ENCODE data around the gene CDSN.

CDSN gene

GRCh38 chr6:31144296-31144969, 24.2 kb upstream of the CDSN start:
- DNase-seq, result no peak

GRCh38 chr6:31143148-31143547, 22.9 kb upstream of the CDSN start:
- DNase-seq, result no peak

- no peak for DNase-seq
Measured at GRCh38 chr6:31142361-31142761, 22.1 kb upstream of the CDSN start.

DNA sequence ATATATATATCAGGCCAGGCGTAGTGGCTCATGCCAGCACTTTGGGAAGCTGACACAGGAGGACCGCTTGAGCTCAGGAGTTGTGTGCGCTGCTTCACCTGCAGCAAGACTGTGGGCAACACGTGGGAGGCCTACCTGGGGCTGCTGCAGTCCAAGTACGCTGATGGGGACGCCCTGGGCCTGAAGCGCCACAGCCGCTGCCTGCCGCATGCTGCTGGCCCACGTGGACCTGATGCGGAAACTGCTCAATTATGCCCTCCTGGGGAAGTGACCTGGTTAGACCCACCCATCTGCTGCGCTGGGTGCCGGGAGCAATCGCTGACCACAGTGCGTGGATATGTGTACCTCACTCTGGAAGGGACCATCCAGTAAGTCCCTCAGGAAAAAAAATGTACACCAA, 20.4 kb upstream of the CDSN start:
- no peak for DNase-seq

- DNase-seq, result no peak
Measured at GRCh38 chr6:31139599-31139998, 19.4 kb upstream of the CDSN start.

DNA sequence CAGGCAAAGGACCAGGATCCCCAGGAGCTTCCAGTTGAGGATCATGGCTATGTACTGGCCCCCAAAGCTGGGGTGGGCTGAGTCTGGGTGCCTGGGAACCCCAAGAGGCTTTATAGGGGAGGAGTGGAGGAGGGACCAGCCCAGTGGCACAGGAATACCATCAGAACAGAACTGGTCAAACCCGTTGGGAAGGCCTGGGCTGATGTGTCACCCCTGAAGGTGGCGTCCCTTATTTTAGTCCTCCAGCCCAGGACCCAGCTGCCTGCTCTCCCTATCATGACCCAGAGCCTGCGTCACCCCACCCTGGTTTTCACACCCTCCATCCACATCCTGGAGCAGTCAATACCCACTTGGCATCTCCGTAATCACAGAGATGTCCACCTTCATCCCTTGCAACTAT, 18.7 kb upstream of the CDSN start, which contains the start of gene PSORS1C2:
Gene PSORS1C2, minus strand, starts transcription at position 85 of the 400 bp plus-strand sequence. Its CDS starts 40 bp downstream, at position 45.
- no peak for DNase-seq

DNA sequence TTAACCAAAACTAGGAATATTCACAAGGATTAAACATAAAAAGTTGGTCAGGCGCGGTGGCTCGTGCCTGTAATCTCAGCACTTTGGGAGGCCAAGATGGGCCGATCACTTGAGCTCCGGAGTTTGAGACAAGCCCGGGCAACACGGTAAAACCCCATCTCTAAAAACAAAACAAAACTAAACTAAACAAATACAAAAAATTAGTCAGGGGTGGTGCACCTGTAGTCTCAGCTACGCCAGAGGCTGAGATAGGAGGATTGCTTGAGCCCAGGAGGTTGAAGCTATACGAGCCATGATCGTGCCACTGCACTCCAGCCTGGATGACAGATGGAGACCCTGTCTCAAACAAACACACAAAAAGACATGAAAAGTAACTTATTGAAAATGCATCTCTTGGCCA, 15.5 kb upstream of the CDSN start:
- no peak for DNase-seq

GRCh38 chr6:31132806-31133205, 12.6 kb upstream of the CDSN start:
- no peak for DNase-seq

DNA sequence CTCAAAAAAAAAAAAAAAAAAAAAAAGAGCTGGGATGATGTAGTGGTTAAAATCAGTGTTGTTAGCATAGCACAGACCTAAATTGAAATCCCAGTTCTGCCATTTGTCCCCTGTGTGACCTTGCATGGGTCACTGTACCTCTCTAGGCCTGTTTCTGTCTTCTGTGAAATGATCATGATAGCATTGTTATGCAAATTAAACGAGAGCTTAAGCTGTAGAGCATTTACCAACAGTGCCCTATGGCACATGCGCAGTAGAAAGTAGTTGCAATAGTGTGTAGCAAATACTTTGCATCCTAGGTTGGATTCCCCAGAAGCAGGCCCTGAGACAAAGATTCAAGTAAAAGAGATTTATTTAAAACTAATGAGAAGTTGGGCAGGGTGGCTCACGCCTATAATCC, 11.3 kb upstream of the CDSN start:
- DNase-seq, result no peak

DNA sequence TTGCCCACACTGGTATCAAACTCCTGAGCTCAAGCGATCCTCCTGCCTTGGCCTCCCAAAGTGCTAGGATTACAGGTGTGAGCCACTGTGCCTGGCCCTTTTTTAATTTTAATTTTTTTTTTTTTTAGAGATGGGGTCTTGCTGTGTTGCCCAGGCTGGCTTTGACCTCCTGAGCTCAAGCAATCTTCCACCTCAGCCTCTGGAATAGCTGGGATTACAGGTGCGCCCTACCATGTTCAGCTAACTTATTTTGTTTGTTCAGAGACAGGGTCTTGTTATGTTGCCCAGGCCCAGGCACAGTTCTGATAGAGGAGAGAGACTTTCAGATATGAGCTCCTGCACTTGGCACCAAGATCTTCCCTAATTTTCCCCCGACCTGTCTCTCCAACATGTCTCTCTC, 10.5 kb upstream of the CDSN start:
- DNase-seq, result no peak

DNA sequence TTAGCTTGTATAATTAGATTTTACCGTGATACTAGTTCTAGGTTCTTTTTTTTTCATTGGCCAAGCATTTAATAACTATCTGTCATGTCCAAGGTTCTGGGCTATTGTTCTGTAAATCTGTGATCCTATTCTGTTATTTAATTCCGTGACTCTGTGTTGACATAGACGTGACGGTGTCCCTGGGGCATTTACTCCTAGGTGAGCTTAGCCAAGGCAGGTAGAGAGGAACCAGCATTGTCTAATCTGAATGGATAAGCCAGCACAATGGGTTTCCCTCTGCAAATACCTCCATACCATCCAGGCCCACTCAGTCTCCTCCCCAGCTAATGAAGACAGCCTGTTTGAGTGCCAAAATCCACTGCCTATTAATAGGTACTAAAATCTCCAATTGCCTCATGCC, 8.9 kb upstream of the CDSN start:
- DNase-seq, result no peak

GRCh38 chr6:31128093-31128676, 7.9 kb upstream of the CDSN start:
- no peak for DNase-seq

DNA sequence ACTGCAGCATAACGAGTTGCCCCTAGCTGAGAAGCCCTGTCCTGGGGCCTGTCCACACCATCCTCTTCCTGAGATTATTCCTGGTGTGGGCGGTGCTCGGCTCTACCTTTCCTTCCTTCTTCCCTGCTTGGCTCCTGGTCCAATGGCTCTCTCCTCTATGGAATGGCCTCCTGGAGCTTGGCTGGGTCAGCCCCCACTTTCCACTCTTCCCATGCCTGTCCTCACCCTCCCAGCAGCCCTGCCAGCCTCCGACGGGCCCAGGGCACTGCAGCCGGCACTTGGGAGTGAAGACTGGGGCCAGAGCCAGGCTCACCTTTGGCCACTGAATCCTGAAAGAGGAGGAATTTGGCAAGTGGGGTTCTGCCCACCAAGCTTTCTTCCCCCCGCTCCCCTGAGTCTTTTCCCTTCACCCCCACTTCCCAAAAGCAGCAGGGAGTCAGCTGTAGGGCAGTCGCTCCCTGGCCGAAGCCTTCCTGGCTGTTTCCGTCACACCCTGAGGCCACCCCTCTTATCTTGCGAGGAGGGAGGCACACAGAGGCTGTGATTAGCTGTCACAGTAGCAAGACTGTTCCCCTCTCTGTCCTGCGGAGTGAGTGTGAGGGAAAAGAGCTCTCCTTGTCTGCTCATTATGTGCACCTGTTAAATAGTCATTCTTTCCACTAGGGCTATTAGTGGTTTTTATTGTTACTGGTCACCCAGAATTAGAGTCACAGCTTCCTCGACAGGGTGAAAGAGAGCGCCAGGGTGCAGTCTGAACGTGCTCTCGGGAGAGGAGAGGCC, 6.3 kb upstream of the CDSN start:
- no peak for DNase-seq

GRCh38 chr6:31125586-31126363, 5.5 kb upstream of the CDSN start:
- no peak for DNase-seq

- no peak for DNase-seq
Measured at GRCh38 chr6:31125162-31125561, 4.9 kb upstream of the CDSN start.

- no peak for DNase-seq
Measured at GRCh38 chr6:31122791-31123706, 2.8 kb upstream of the CDSN start.

GRCh38 chr6:31121131-31121790, 1.0 kb upstream of the CDSN start:
- DNase-seq, result no peak

DNA sequence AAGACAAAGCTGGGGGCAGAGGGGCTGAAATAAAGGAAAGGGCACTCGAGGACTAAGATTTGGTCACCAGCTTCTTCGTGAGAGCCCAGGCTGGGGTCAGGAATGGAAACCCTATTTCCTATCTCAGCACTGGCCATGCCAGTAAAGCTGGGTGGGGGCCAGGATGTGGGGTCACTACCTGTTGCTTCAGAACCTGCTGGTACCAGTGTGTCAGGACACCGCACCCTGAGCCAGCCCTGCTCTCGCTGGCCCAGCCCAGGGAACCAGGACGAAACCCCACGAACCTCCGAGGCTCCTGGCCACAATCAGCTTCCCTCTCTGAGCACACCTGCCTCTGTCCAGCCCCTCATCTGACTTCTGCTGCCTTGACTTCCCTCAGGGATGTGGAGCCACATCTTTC, 2.1 kb downstream of the CDSN start:
- no peak for DNase-seq

DNA sequence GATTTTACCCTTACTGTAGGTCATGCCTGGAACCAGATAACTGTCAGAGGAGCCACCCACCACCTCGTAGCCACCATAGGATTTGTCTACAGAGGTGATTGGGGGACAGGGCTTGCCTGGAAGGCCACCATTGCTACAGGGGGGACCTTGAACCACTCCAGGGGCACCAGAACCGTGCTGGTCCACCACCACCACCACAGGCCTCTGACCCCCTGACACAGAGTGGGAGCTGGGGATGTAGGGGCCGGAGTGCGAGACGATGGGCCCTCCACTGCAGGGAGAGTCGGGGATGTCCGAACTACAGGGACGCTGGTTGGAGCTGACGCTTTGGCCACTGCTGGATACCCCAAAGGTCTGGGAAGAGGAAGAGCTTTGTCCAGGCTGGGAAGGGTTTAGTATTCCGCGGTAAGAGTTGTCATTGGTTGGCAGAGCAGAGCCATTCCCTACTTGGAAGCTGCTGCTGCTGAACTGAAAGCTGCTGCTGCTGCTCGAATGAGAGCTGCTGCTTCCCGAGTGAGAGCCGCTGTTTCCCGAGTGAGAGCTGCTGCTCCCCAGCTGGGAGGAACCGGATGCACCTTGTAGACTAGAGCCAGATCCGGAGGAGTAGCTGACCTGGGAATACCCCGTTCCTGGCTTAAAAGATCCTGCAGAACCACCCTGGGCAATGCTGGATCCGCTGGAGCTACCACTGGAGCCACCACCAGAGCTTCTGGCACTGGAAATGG, 3.4 kb downstream of the CDSN start:
- no peak for DNase-seq

GRCh38 chr6:31115941-31116560, 4.2 kb downstream of the CDSN start:
- DNase-seq, result no peak
